ENCODE measurements around the gene ZMIZ1.

The ZMIZ1 gene

GRCh38 chr10:79073784-79074432, 5.1 kb downstream of the ZMIZ1 start:
- Mint-ChIP-seq H3K27ac (no peak overlapping the region), H3K4me1 (ENCODE audit: low read depth) (peaks cover 23% of the 10 kb centered on the region)

GRCh38 chr10:79074732-79075131, 6.0 kb downstream of the ZMIZ1 start:
- Mint-ChIP-seq H3K27me3 (peaks cover 8% of the 10 kb centered on the region), H3K4me3 (no peak overlapping the region), H3K4me1 (ENCODE audit: low read depth) (peaks cover 20% of the 10 kb centered on the region), H3K9me3 (no peaks in the 10 kb centered on the region), H3K36me3 (ENCODE audit: low read depth) (no peaks in the 10 kb centered on the region), H3K27ac (no peak overlapping the region)
- no peak for DNase-seq

More at GRCh38 chr10:79073784-79074432, 5.1 kb downstream of the ZMIZ1 start:
- Mint-ChIP-seq H3K36me3 (ENCODE audit: low read depth) (no peaks in the 10 kb centered on the region), H3K4me3 (no peak overlapping the region), H3K27me3 (peaks cover 8% of the 10 kb centered on the region), H3K9me3 (no peaks in the 10 kb centered on the region)
- DNase-seq: no peak

- H3K27me3 Mint-ChIP-seq: peaks cover 8% of the 10 kb centered on the region
- H3K9me3 Mint-ChIP-seq: no peaks in the 10 kb centered on the region
- H3K27ac Mint-ChIP-seq: no peak overlapping the region
- no peaks in the 10 kb centered on the region for H3K36me3 Mint-ChIP-seq (ENCODE audit: low read depth)
- H3K4me1 Mint-ChIP-seq (ENCODE audit: low read depth): peaks cover 19% of the 10 kb centered on the region
- H3K4me3 Mint-ChIP-seq: no peak overlapping the region
- no peak for DNase-seq
Observed at GRCh38 chr10:79075418-79075817, 6.7 kb downstream of the ZMIZ1 start.

DNA sequence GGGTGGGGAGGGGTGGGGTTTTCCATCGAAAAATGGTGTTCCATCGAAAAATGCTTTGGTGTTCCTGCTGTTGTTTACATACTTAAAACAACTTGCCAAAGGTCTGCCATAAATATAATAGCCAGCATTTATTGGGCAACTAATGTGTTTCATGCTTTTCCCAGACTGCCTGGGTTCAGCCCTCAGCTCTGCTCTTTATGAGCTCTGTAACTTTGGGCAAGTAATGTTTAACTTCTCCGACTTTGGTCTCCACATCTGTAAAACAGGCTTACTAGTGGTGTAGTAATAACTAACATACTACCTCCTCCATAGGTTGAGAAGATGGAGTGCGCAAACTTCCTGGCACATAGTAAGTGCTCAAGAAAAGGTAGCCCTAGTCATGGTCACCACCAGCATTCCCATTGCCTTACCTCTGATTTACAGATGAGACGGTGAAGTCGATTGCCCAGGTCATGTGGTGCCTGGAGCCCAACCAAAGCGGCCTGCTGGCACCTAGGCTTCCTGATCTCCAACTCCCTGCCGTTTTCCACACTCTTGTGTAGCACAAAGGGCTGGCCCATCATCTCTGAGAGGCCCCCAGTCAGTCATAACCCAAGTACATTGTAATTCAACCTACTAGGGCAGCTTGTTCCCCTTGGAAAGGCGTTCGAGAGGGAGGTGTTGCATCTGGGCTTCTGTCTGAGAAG, 8.9 kb downstream of the ZMIZ1 start:
- no peaks in the 10 kb centered on the region for H3K36me3 Mint-ChIP-seq (ENCODE audit: low read depth)
- H3K4me3 Mint-ChIP-seq: no peak overlapping the region
- H3K4me1 Mint-ChIP-seq (ENCODE audit: low read depth): peaks cover 9% of the 10 kb centered on the region
- H3K27ac Mint-ChIP-seq: no peak overlapping the region
- no peak for DNase-seq
- no peaks in the 10 kb centered on the region for H3K27me3 Mint-ChIP-seq
- H3K9me3 Mint-ChIP-seq: no peaks in the 10 kb centered on the region

DNA sequence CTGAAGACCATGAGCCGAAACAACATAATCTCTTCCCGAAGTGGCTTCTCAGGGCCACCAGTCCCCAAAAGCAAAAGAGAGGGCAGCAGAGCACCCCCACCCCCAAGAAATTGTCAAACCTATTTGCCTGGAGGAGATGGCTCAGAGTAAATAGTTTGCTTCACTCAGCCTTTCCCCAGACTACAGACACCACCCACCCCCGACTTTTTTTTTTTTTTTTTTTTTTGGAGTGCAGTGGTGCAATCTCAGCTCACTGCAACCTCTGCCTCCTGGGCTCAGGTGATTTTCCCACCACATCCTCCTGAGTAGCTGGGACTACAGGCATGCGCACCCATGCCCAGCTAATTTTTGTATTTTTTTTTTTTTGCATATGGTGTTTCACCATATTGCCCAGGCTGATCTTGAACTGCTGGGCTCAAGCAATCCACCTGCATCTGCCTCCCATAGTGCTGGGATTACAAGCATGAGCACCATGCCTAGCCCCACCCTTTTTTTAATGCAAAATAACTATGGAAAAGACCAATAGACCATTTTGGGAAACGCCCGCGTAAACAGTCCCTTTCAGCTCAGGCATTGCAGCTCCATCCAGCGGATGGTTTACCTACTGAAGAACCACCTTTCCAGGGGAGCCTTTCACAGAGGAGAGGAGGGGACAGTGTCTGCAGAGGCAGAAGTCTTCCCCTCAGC, 9.7 kb downstream of the ZMIZ1 start:
- DNase-seq: no peak
- Mint-ChIP-seq H3K9me3 (no peaks in the 10 kb centered on the region), H3K27me3 (no peaks in the 10 kb centered on the region), H3K4me3 (no peak overlapping the region), H3K36me3 (ENCODE audit: low read depth) (no peaks in the 10 kb centered on the region), H3K4me1 (ENCODE audit: low read depth) (peaks cover 15% of the 10 kb centered on the region), H3K27ac (no peak overlapping the region)

DNA sequence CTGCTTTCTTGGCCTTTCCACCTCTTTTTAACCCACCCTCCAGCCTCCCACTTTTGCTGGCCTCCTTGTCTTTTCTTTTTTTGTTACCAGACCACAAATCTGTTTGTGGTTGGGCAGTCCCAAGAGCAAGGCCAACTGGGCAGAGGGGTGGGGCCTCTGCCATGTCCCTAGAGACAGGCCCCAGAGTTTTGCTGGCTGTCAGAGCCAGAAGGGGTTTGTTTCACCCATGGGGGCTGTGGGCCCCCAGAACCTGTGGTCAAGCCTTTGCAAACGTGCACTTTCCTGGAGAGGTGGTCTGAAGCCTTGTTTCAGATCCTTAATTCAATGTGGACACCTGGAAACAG, 10.3 kb downstream of the ZMIZ1 start:
- Mint-ChIP-seq H3K4me3 (no peak overlapping the region), H3K9me3 (no peaks in the 10 kb centered on the region), H3K27me3 (no peaks in the 10 kb centered on the region), H3K4me1 (ENCODE audit: low read depth) (peaks cover 20% of the 10 kb centered on the region), H3K36me3 (ENCODE audit: low read depth) (no peaks in the 10 kb centered on the region), H3K27ac (no peak overlapping the region)
- no peak for DNase-seq

DNA sequence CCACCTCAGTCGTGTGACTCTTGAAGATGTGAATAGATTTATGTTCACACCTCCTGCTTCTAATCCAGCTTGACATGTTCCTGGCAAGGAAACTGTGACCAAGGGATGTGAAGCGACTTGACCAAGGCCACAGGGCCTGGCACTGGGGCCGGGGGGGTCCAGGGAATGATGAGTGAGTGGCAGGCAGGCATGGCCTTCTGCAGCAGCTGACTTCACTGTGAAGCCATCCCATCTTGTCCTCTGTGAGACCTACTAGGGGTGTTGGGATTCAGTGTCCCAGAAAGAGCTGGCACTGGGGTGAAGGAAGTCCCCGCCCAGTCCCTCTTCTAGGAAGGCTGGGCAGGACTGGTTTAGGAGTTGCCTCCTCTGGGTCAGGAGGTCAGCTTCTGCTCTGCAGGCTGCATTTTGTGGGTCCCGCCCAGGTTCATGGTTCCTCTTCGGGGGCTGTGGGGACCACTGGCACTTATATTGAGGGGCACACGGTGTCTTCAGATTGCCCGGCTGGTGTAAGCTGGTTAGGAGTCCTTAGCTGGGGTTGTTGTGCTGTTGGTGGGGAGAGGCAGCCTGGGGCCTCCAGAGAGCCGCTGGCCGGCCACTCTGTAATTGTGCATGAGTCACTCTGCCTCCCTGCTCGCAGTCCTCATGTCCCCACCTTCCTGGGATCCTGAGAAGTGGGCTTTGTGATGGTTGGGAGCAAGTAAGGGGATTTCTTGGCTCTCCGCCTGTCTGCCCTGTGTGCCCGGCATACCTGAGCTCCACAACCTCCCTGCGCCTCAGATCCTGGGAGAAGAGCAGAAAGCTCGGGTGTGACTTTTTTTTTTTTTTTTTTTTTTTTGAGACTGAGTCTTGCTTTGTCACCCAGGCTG, 11.0 kb downstream of the ZMIZ1 start:
- H3K4me1 Mint-ChIP-seq (ENCODE audit: low read depth): peaks cover 26% of the 10 kb centered on the region
- H3K27ac Mint-ChIP-seq: no peak overlapping the region
- no peaks in the 10 kb centered on the region for H3K36me3 Mint-ChIP-seq (ENCODE audit: low read depth)
- H3K4me3 Mint-ChIP-seq: no peak overlapping the region
- no peaks in the 10 kb centered on the region for H3K27me3 Mint-ChIP-seq
- H3K9me3 Mint-ChIP-seq: no peaks in the 10 kb centered on the region
- no peak for DNase-seq

DNA sequence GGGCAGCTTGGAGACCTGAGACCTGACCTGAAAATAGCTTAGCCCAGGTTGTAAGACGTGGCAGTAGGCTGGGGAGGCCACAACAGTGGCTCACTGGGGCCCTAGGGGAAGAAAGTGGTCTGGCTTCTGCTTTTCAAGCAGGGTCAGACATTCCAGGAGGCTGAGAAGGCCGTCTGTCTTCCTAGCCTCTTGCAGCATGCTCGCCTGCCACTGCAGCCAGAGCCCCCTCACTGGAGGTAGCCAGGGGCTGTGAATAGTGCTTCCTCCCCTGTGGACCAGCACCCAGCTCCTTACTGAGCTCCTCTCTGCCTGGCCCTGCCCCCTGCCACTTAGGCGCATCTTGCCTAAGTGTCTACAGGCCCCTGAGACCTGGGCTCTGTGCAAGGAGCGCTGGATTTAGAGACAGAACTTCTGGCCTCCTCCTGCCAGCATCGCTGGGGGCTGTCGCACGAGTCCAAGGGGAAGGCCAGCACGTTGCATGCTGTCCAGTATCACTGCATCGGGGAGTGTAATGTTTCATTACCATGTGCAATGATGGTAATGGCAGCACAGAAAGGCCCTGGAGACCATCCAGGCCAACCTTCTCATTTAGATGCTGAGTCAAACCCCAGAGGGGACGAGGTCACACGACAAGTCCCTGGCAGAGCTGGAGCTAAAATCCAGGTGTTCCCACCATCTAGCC, 12.7 kb downstream of the ZMIZ1 start:
- Mint-ChIP-seq H3K36me3 (ENCODE audit: low read depth) (no peaks in the 10 kb centered on the region), H3K4me1 (ENCODE audit: low read depth) (peaks cover 28% of the 10 kb centered on the region), H3K9me3 (no peaks in the 10 kb centered on the region), H3K27ac (no peak overlapping the region), H3K27me3 (no peaks in the 10 kb centered on the region), H3K4me3 (no peak overlapping the region)
- DNase-seq: no peak

GRCh38 chr10:79082035-79082373, 13.2 kb downstream of the ZMIZ1 start:
- H3K4me3 Mint-ChIP-seq: no peak overlapping the region
- H3K4me1 Mint-ChIP-seq (ENCODE audit: low read depth): peaks cover 28% of the 10 kb centered on the region
- no peak for DNase-seq
- no peaks in the 10 kb centered on the region for H3K36me3 Mint-ChIP-seq (ENCODE audit: low read depth)
- H3K27ac Mint-ChIP-seq: no peak overlapping the region
- H3K9me3 Mint-ChIP-seq: no peaks in the 10 kb centered on the region
- H3K27me3 Mint-ChIP-seq: no peaks in the 10 kb centered on the region

DNA sequence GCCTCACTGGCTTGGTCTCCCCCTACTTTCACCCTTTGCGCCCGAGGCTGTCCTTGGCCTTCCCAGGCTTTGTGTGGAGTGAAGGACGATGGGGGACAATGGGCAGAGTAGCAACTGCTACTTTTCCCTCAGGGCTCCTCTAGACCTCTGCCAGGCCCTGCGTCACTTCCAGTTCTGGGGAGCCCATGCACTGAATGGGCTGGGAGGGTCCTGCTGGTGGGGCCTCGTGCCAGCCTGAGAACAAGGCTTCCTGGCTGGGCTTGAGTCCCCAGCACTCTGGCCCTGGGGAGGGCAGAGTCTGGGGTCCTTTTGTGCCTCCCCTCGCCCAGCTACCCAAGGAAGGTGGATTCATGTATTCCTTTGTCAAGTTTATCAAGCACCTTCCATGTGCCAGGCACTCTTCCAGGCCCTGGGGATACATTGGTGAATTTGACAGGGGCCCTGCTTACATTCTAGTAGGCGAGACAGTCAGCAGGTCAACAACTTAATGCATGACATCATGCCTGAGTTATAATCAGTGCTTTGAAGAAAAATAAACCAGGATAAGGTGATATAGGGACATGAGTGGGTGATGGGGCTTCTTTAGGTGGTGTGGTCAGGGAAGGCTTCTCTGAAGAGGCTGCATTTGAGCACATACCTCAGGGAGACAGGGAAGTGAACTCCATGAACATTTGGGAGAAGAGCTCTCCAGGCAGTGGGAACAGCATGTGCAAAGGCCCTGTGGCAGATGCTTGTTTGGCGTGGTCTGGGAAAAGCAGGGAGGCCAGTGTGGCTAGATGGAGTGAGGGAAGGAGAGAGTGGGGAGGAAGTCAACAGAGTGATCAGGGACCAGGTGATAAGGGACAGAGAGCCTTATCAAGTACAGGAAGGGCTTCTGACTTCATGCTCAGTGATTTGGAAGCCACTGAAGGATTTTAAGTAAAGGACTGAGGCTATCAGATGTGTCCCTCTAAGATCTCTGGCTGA, 14.1 kb downstream of the ZMIZ1 start:
- no peaks in the 10 kb centered on the region for H3K27me3 Mint-ChIP-seq
- H3K36me3 Mint-ChIP-seq (ENCODE audit: low read depth): no peaks in the 10 kb centered on the region
- no peak for DNase-seq
- H3K4me3 Mint-ChIP-seq: no peak overlapping the region
- H3K27ac Mint-ChIP-seq: no peak overlapping the region
- no peaks in the 10 kb centered on the region for H3K9me3 Mint-ChIP-seq
- peaks cover 30% of the 10 kb centered on the region for H3K4me1 Mint-ChIP-seq (ENCODE audit: low read depth)

GRCh38 chr10:79084012-79084971, 15.5 kb downstream of the ZMIZ1 start:
- Mint-ChIP-seq H3K36me3 (ENCODE audit: low read depth) (no peaks in the 10 kb centered on the region), H3K27ac (no peak overlapping the region), H3K27me3 (no peaks in the 10 kb centered on the region), H3K4me3 (no peak overlapping the region), H3K4me1 (ENCODE audit: low read depth) (peaks cover 29% of the 10 kb centered on the region), H3K9me3 (no peaks in the 10 kb centered on the region)
- DNase-seq: no peak

- DNase-seq: no peak
- Mint-ChIP-seq H3K27ac (no peak overlapping the region), H3K9me3 (no peaks in the 10 kb centered on the region), H3K27me3 (no peaks in the 10 kb centered on the region), H3K4me1 (ENCODE audit: low read depth) (peaks cover 29% of the 10 kb centered on the region), H3K4me3 (no peak overlapping the region), H3K36me3 (ENCODE audit: low read depth) (no peaks in the 10 kb centered on the region)
Observed at GRCh38 chr10:79084972-79085597, 16.3 kb downstream of the ZMIZ1 start.
